BLaER1 (cell line): ENCODE measurements around the gene SPPL2B.
"Not testable (repeated sequence)": the region's sequence is repeated elsewhere in the genome, so short reads cannot be mapped to it uniquely, and the experiment has no call there.

ENCODE experiments used
- H3K27ac ChIP-seq: shearing (Covaris generic); formaldehyde crosslinking; 2 replicates; pipeline ENCODE4 v1.8.1; 2022
- H3K27me3 ChIP-seq: shearing (Covaris generic); formaldehyde crosslinking; 2 replicates; pipeline ENCODE4 v1.8.1; 2022
- H3K36me3 ChIP-seq: shearing (Covaris generic); formaldehyde crosslinking; 2 replicates; pipeline ENCODE4 v1.8.1; 2022
- H3K4me1 ChIP-seq: shearing (Covaris generic); formaldehyde crosslinking; 2 replicates; pipeline ENCODE4 v1.8.1; 2022
- H3K4me2 ChIP-seq: shearing (Covaris generic); formaldehyde crosslinking; 2 replicates; pipeline ENCODE4 v1.8.1; 2022
- H3K4me3 ChIP-seq: shearing (Covaris generic); formaldehyde crosslinking; 2 replicates; pipeline ENCODE4 v1.8.1; 2022
- H3K9ac ChIP-seq: shearing (Covaris generic); formaldehyde crosslinking; 2 replicates; pipeline ENCODE4 v1.8.1; 2022
- H3K9me3 ChIP-seq: shearing (Covaris generic); formaldehyde crosslinking; 2 replicates; pipeline ENCODE4 v1.8.1; 2022
- H4K20me1 ChIP-seq: shearing (Covaris generic); formaldehyde crosslinking; 2 replicates; pipeline ENCODE4 v1.8.1; 2022
- Cebpa-rat ChIP-seq: shearing (Covaris generic); IDR thresholded peaks from 2 replicates; pipeline ENCODE4 v1.8.1; 2022

Gene SPPL2B

DNA sequence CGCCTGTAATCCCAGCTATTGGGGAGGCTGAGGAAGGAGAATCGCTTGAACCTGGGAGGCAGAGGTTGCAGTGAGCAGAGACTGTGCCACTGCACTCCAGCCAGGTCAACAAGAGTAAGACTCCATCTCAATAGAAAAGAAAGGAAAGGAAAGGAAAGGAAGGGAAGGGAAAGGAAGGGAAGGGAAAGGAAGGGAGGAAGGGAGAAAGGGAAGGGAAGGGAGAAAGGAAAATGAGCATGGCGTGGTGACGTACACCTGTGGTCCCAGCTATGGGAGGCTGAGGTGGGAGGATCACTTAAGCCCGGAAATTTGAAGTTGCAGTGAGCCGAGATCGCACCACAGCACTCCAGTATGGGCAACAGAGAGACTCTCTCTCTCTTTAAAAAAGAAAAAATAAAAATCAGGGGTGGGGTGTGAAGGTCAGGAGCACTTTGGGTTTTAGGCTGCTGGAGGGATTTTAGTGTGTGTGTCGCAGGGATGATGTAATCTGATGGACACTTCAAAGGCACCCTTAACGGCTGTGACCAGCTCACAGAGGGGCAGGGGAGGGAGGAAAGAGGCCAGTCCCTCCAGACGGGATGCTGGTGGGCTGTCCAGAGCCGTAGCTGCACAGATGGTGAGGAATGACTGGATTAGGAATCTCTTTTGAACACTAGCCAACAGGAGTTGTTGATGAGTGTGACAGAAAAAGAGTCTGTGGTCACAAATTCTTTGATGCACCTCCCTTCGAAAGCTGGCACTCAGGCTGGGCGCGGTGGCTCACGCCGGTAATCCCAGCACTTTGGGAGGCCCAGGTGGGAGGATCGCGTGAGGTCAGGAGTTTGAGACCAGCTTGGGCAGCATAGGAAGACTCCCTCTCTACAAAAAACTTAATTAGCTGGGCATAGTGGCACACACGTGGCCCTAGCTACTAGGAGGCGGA lies 59.1 kb downstream of the SPPL2B start:
- Histone ChIP-seq H4K20me1 (no peaks in the 10 kb centered on the region), H3K4me2 (no peak overlapping the region), H3K4me1 (peaks cover 41% of the 10 kb centered on the region), H3K27ac (no peak overlapping the region), H3K27me3 (no peaks in the 10 kb centered on the region), H3K9ac (no peak overlapping the region), H3K36me3 (no peaks in the 10 kb centered on the region), H3K4me3 (no peak overlapping the region), H3K9me3 (peaks cover under 1% of the 10 kb centered on the region; the same call in 1 of the 2 replicates)
- no peak for TF ChIP-seq Cebpa-rat

DNA sequence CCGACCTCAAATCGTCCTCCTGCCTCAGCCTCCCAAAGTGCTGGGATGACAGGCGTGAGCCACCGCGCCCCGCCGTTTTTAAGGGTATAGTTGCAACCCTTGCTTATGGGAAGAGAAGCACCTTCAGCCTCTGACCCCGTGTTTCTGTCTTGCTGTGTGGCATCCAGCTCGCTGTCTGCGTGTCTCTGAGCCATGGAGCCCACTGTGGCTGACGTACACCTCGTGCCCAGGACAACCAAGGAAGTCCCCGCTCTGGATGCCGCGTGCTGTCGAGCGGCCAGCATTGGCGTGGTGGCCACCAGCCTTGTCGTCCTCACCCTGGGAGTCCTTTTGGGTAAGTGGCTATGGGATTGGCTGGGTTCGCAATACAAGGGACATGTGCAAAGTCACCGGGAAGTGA lies 61.1 kb downstream of the SPPL2B start:
- Histone ChIP-seq H4K20me1 (no peaks in the 10 kb centered on the region), H3K27me3 (no peaks in the 10 kb centered on the region), H3K4me2 (no peak overlapping the region), H3K27ac (no peak overlapping the region), H3K4me3 (no peak overlapping the region), H3K9me3 (peaks cover 10% of the 10 kb centered on the region), H3K9ac (no peak overlapping the region), H3K4me1 (peaks cover 41% of the 10 kb centered on the region), H3K36me3 (no peaks in the 10 kb centered on the region)
- TF ChIP-seq Cebpa-rat, result no peak

DNA sequence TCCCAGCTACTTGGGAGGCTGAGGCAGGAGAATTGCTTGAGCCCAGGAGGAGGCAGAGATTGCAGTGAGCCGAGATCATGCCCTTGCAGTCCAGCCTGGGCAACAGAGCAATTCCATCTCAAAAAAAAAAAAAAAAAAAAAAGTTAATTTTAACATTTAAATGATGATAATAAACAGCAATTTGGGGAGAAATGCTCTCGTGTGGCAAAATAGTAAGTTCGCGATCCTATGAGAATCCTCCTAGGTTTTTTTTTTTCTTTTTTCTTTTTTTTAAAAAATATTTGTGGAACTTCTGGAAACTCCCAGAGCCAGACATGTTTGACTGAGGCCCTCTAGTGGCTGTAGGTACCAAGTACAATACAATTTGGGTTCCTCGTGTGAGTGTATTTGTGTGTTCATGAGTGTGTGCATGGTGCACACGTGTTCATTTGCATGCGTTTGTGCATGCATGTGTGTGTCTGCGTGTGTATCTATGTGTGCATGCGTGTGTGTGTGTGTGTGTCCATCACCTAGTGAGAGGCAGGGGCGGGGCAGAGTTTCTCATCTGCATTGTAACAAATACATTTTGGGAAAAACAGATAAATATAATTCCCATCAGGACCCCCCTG lies 62.7 kb downstream of the SPPL2B start:
- Histone ChIP-seq H3K4me1 (peaks cover 44% of the 10 kb centered on the region), H3K4me3 (no peak overlapping the region), H3K4me2 (0 out of 2 replicates have a peak overlapping the region, but pooled peaks have one; percentile 9), H3K27ac (no peak overlapping the region), H3K36me3 (no peaks in the 10 kb centered on the region), H3K9ac (no peak overlapping the region), H3K9me3 (peaks cover 10% of the 10 kb centered on the region), H3K27me3 (no peaks in the 10 kb centered on the region), H4K20me1 (no peaks in the 10 kb centered on the region)
- TF ChIP-seq Cebpa-rat, result no peak

DNA sequence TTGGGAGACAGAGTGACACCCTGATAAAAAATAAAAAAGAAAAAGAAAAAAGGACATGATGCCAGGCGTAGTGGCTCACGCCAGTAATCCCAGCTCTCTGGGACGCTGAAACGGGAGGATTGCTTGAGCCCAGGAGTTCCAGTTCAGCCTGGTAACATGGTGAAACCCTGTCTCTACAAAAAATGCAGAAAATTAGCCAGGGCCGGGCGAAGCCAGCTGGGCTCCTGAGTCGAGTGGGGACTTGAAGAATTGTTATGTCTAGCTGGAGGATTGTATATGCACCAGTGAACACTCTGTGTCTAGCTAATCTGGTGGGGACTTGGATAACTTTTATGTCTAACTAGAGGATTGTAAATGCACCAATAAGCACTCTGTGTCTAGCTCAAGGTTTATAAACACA lies 63.9 kb downstream of the SPPL2B start:
- Histone ChIP-seq H3K27ac (no peak overlapping the region), H3K36me3 (no peaks in the 10 kb centered on the region), H3K4me3 (no peak overlapping the region), H3K4me2 (no peak overlapping the region), H3K27me3 (no peaks in the 10 kb centered on the region), H4K20me1 (no peaks in the 10 kb centered on the region), H3K4me1 (peaks cover 43% of the 10 kb centered on the region), H3K9ac (no peak overlapping the region), H3K9me3 (peaks cover 10% of the 10 kb centered on the region)
- no peak for TF ChIP-seq Cebpa-rat

DNA sequence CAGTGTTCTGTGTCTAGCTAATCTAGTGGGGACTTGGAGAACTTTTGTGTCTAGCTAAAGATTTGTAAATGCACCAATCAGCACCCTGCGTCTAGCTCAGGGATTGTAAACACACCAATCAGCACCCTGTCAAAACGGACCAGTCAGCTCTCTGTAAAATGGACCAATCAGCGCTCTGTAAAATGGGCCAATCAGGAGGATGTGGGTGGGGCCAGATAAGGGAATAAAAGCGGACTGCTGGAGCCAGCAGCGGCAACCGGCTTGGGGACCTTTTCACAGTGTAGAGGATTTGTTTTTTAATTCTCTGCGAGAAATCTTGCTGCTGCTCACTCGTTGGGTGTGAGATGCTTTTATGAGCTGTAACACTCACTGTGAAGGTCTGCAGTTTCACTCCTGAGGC lies 64.4 kb downstream of the SPPL2B start:
- not testable (repeated sequence) for H3K4me2 ChIP-seq, H3K27ac ChIP-seq, H3K27me3 ChIP-seq, H3K9ac ChIP-seq, H3K4me3 ChIP-seq, H3K36me3 ChIP-seq, H4K20me1 ChIP-seq
- Histone ChIP-seq H3K9me3 (peaks cover 10% of the 10 kb centered on the region), H3K4me1 (peaks cover 38% of the 10 kb centered on the region)

DNA sequence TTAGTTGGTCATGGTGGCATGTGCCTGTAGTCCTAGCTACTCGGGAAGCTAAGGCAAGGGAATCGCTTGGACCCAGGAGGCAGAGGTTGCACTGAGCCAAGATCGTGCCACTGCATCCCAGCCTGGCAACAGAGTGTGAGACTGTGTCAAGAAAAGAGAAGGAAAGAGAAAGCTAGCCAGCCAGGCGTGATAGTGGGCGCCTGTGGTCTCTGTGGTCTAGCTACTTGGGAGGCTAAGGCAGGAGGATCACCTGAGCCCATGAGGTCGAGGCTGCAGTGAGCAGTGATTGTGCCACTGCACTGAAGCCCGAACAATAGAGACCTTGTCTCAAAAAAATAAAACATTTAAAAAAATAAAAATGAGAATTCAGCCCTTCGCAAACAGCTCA lies 65.6 kb downstream of the SPPL2B start:
- H3K4me3 ChIP-seq, result 0 out of 2 replicates have a peak overlapping the region, but pooled peaks have one; percentile 7
- H3K4me1 ChIP-seq, result peaks cover 35% of the 10 kb centered on the region
- no peak overlapping the region for H3K9ac ChIP-seq
- H3K27me3 ChIP-seq, result no peaks in the 10 kb centered on the region
- no peaks in the 10 kb centered on the region for H4K20me1 ChIP-seq
- peaks cover 10% of the 10 kb centered on the region for H3K9me3 ChIP-seq
- peak overlapping the region; percentile 62 for H3K4me2 ChIP-seq
- H3K27ac ChIP-seq, result no peak overlapping the region
- no peak for TF ChIP-seq Cebpa-rat
- no peaks in the 10 kb centered on the region for H3K36me3 ChIP-seq

DNA sequence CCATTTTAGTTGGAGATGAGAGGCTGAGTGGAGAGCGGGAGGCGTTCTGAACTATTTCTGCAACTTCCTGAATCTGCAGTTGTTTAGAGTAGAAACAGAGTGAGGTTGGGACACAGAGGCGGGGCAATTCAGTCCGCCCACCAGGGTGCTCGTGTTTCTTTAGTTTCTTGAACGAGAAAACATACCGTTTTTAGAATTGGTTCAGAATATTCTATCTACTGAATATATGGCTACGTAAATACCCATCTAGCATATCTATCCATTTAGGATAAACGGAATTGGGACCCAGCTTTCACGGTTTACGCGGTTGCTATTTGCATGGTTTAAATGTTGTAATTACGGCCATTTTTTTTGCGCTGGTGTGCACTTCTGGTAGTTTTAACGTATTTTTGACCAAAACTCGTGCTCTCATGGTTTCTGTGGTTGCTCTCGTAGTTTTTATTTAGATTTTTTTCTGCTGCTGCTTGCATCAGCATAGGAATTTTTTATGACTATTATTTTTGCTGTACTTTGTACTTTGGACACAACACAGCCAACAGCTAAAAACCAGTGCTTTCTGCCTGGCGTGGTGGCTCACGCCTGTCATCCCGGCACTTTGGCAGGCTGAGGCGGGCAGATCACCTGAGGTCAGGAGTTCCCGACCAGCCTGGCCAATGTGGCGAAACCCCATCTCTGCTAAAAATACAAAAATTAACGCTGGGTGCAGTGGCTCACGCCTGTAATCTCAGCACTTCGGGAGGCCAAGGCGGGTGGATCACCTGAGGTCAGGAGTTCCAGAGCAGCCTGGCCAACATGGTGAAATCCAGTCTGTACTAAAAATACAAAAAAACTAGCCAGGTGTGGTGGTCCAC lies 66.2 kb downstream of the SPPL2B start:
- Histone ChIP-seq H3K4me2 (peak overlapping the region; percentile 62), H3K9ac (no peak overlapping the region), H3K27me3 (no peaks in the 10 kb centered on the region), H3K9me3 (peaks cover 10% of the 10 kb centered on the region), H4K20me1 (no peaks in the 10 kb centered on the region), H3K27ac (no peak overlapping the region), H3K4me1 (peaks cover 35% of the 10 kb centered on the region), H3K36me3 (no peaks in the 10 kb centered on the region), H3K4me3 (no peak overlapping the region)
- no peak for TF ChIP-seq Cebpa-rat

DNA sequence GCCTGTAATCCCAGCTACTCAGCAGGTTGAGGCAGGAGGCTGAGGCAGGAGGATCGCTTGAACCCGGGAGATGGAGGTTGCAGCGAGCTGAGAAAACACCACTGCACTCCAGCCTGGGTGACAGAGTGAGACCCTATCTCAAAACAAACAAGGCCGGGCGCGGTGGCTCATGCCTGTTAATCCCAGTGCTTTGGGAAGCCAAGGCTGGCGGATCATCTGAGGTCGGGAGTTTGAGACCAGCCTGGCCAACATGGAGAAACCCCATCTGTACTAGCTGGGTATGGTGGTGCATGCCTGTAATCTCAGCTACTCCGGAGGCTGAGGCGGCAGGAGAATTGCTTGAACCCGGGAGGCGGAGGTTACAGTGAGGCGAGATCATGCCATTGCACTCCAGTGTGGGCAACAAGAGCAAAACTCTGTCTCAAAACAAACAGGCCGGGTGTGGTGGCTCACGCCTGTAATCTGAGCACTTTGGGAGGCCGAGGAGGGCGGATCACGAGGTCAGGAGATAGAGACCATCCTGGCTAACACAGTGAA lies 66.9 kb downstream of the SPPL2B start:
- not testable (repeated sequence) for H3K27me3 ChIP-seq, H3K9ac ChIP-seq, H4K20me1 ChIP-seq, H3K27ac ChIP-seq, H3K36me3 ChIP-seq, H3K4me3 ChIP-seq, H3K4me2 ChIP-seq
- Histone ChIP-seq H3K9me3 (peaks cover 10% of the 10 kb centered on the region), H3K4me1 (peaks cover 35% of the 10 kb centered on the region)

DNA sequence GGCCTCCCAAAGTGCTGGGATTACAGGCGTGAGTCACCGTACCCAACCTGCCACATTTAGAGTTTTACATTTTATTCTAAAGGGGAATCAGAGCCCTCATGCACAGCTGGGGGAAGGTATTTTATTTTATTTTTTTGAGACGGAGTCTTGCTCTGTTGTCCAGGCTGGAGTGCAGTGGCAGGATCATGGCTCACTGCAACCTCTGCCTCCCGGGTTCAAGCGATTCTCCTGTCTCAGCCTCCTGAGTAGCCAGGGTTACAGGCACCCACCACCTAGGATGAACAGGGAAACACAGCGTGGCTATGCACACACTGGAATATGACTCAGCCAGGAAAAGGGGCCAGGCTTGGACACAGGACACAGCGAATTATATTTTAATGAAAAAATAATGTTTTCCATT lies 68.7 kb downstream of the SPPL2B start:
- not testable (repeated sequence) for H3K9ac ChIP-seq, H3K36me3 ChIP-seq, H3K4me3 ChIP-seq, H3K4me2 ChIP-seq, H3K27ac ChIP-seq, H3K27me3 ChIP-seq, H4K20me1 ChIP-seq
- Histone ChIP-seq H3K9me3 (peaks cover 10% of the 10 kb centered on the region), H3K4me1 (peaks cover 30% of the 10 kb centered on the region)
